ENCODE results near the gene KCNG2.

DNA sequence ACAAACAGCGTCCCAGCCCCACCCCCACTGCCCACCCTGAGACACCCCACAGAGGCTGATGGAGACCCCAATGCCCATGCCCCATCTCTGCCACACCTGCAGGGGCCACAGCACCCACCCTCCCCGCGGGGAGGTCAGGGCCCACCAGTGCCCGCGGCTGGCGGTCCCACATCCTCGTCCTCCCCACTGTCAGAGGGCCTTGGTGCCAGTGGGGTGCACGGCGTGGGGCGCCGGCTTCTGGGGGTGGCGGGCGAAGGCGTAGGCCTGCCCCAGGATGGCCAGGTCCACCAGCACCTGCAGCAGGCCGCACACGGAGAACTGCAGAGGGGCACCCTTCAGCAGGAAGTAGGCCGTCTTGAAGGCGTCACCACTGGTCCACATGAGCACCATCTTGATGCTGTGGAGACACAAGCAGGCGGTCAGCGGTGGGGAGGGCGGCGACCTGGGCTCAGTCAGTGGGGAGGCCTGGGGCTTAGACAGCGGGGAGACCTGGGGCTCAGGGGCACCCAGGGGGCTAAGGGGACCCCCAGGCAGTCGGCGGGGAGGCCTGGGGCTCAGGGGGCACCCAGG, 106.1 kb downstream of the KCNG2 start:
- TF ChIP-seq, protein P1, sequence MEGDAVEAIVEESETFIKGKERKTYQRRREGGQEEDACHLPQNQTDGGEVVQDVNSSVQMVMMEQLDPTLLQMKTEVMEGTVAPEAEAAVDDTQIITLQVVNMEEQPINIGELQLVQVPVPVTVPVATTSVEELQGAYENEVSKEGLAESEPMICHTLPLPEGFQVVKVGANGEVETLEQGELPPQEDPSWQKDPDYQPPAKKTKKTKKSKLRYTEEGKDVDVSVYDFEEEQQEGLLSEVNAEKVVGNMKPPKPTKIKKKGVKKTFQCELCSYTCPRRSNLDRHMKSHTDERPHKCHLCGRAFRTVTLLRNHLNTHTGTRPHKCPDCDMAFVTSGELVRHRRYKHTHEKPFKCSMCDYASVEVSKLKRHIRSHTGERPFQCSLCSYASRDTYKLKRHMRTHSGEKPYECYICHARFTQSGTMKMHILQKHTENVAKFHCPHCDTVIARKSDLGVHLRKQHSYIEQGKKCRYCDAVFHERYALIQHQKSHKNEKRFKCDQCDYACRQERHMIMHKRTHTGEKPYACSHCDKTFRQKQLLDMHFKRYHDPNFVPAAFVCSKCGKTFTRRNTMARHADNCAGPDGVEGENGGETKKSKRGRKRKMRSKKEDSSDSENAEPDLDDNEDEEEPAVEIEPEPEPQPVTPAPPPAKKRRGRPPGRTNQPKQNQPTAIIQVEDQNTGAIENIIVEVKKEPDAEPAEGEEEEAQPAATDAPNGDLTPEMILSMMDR (IDR thresholded peaks at IDR 0.05; ENCODE audit: low read depth, low read length, missing input control) = no peak
- no peak for TF ChIP-seq GABPA (IDR thresholded peaks at IDR 0.05 in 1 of 2, conservative IDR thresholded peaks at IDR 0.05 in 1 of 2)
- TF ChIP-seq MAX (IDR thresholded peaks at IDR 0.05) = no peak
- no peak for TF ChIP-seq RXRA (IDR thresholded peaks at IDR 0.05)
- TF ChIP-seq REST (IDR thresholded peaks at IDR 0.05) = no peak
- no peak for TF ChIP-seq JUND (IDR thresholded peaks at IDR 0.05)

Data from liver (tissue), 3 donors.